ENCODE results near the gene PRPF39.
"Not testable (repeated sequence)": the region's sequence is repeated elsewhere in the genome, so short reads cannot be mapped to it uniquely, and the experiment has no call there.

PRPF39 gene

DNA sequence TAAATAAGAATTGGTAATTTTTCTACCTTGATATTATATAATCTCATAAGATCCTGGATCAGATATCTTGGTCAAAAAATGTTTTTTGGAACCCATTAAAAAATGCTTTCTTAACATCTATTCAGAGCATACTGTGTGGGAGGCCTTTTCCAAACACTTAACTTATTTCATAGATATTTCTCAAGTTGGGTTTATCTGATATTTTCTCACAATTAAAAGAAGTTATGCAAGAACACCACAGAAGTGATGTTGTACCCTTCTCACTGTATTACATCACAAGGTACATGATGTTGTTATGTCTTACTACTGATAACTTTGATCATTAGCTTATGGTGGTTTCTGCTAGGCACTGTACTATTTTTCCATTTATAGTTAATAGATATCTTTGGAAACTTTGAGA, 23.4 kb upstream of the PRPF39 start:
- Histone ChIP-seq H3K36me3 (ENCODE audit: control insufficient read depth, insufficient read depth, low read length) (no peaks in the 10 kb centered on the region), H3K4me1 (ENCODE audit: control insufficient read depth, insufficient read depth, low read length) (no peaks in the 10 kb centered on the region), H3K9me3 (ENCODE audit: control insufficient read depth, insufficient read depth, low read length) (no peaks in the 10 kb centered on the region), H3K9ac (ENCODE audit: low read depth, low read length) (no peak overlapping the region), H3K27me3 (ENCODE audit: control insufficient read depth, insufficient read depth, low read length) (no peaks in the 10 kb centered on the region), H3K4me3 (ENCODE audit: low read depth, low read length) (no peak overlapping the region)

DNA sequence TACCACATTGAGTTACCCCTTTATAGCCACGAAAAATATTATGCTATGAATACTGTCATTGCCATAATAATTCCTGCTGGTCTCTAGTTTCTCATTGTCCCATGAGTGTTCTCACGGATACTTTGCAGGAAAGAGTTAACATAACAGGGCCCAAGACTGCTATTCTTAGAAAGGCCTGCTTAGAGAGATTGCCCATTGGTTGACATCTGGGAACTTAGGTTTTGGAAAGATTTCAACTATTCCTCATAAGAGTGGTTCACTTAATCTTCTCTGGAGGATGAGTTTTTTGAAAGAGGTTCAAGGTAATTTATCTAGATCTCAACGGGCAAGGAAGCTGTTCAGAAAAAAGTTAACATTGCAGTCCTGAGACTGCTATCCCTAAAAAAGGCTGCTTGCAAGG, 18.4 kb upstream of the PRPF39 start:
- Histone ChIP-seq H3K27me3 (ENCODE audit: control insufficient read depth, insufficient read depth, low read length) (no peaks in the 10 kb centered on the region), H3K9ac (ENCODE audit: low read depth, low read length) (no peak overlapping the region), H3K4me1 (ENCODE audit: control insufficient read depth, insufficient read depth, low read length) (no peaks in the 10 kb centered on the region), H3K9me3 (ENCODE audit: control insufficient read depth, insufficient read depth, low read length) (no peaks in the 10 kb centered on the region), H3K4me3 (ENCODE audit: low read depth, low read length) (no peak overlapping the region), H3K36me3 (ENCODE audit: control insufficient read depth, insufficient read depth, low read length) (no peaks in the 10 kb centered on the region)

DNA sequence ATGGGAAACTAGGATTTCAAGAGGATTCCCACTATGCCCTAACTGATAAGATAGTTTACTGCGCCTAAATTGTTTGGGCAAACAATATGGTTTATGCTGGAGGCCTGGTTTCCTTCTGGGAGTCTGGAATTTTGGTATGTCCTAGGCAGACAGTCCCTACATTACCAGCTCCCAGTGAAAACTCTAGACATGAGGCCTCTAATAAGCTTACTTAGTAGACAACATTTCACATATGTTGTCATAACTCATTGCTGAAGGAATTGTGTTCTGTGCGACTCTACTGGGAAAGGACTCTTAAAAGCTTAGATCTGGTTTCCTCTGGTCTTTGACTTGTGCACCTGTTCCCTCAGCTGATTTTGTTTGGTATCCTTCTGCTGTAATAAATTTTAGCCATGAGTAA, 18.0 kb upstream of the PRPF39 start:
- H3K36me3 ChIP-seq (ENCODE audit: control insufficient read depth, insufficient read depth, low read length), result no peaks in the 10 kb centered on the region
- no peaks in the 10 kb centered on the region for H3K27me3 ChIP-seq (ENCODE audit: control insufficient read depth, insufficient read depth, low read length)
- H3K4me3 ChIP-seq (ENCODE audit: low read depth, low read length), result no peak overlapping the region
- H3K9me3 ChIP-seq (ENCODE audit: control insufficient read depth, insufficient read depth, low read length), result no peaks in the 10 kb centered on the region
- no peak overlapping the region for H3K9ac ChIP-seq (ENCODE audit: low read depth, low read length)
- H3K4me1 ChIP-seq (ENCODE audit: control insufficient read depth, insufficient read depth, low read length), result no peaks in the 10 kb centered on the region

DNA sequence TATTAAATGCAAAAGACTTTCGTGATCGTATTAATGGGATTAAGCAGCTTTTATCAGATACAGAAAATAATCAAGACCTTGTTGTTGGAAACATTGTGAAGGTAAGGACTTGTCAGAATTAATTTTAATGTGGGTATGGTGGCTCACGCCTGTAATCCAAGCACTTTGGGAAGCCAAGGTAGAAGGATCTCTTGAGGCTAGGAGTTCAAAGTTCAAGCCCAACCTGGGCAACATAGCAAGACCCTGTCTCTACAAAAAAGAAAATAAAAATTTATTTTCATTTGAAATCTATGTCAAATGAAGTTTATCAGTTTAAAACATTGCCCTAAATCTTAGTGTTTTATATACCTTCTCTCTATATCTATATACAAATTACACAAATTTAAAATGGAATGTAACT, 17.2 kb upstream of the PRPF39 start:
- Histone ChIP-seq H3K27me3 (ENCODE audit: control insufficient read depth, insufficient read depth, low read length) (no peaks in the 10 kb centered on the region), H3K4me3 (ENCODE audit: low read depth, low read length) (no peak overlapping the region), H3K9me3 (ENCODE audit: control insufficient read depth, insufficient read depth, low read length) (no peaks in the 10 kb centered on the region), H3K9ac (ENCODE audit: low read depth, low read length) (no peak overlapping the region), H3K36me3 (ENCODE audit: control insufficient read depth, insufficient read depth, low read length) (no peaks in the 10 kb centered on the region), H3K4me1 (ENCODE audit: control insufficient read depth, insufficient read depth, low read length) (no peaks in the 10 kb centered on the region)

DNA sequence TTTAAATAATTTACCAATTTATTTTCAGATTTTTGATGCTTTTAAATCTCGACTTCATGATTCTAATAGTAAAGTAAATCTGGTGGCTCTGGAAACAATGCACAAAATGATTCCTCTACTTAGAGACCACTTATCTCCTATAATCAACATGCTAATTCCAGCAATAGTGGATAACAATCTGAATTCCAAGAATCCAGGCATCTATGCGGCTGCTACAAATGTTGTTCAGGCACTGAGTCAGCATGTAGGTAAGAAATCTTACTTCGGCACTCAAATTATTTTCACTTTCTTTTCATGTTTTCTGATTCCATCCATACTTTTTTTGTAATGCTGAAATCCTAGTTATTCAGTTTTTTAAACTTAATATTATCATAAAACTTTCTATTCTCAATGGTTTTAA, 15.5 kb upstream of the PRPF39 start:
- H3K27me3 ChIP-seq (ENCODE audit: control insufficient read depth, insufficient read depth, low read length), result no peaks in the 10 kb centered on the region
- H3K9me3 ChIP-seq (ENCODE audit: control insufficient read depth, insufficient read depth, low read length), result no peaks in the 10 kb centered on the region
- H3K4me3 ChIP-seq (ENCODE audit: low read depth, low read length), result no peak overlapping the region
- H3K4me1 ChIP-seq (ENCODE audit: control insufficient read depth, insufficient read depth, low read length), result no peaks in the 10 kb centered on the region
- H3K9ac ChIP-seq (ENCODE audit: low read depth, low read length), result no peak overlapping the region
- H3K36me3 ChIP-seq (ENCODE audit: control insufficient read depth, insufficient read depth, low read length), result no peaks in the 10 kb centered on the region

DNA sequence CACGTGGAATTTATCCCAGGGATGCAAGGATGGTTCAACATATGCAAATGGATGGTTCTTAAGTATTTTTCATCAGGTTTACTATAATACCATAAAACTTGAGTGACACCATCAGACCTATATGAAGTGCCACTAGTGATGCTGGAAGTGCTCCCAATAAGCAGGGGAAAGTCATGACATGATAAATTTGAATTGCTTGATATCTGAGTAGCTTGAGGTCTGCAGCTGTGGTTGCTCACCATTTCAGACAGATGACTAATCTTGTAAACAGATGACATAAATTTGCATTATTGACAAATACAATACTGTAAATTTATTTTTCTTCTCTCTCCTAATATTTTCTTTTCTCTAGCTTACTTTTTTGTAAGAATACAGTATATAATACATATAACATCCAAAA, 13.7 kb upstream of the PRPF39 start:
- no peaks in the 10 kb centered on the region for H3K4me1 ChIP-seq (ENCODE audit: control insufficient read depth, insufficient read depth, low read length)
- no peak overlapping the region for H3K9ac ChIP-seq (ENCODE audit: low read depth, low read length)
- no peaks in the 10 kb centered on the region for H3K36me3 ChIP-seq (ENCODE audit: control insufficient read depth, insufficient read depth, low read length)
- H3K27me3 ChIP-seq (ENCODE audit: control insufficient read depth, insufficient read depth, low read length), result no peaks in the 10 kb centered on the region
- H3K4me3 ChIP-seq (ENCODE audit: low read depth, low read length), result no peak overlapping the region
- no peaks in the 10 kb centered on the region for H3K9me3 ChIP-seq (ENCODE audit: control insufficient read depth, insufficient read depth, low read length)

DNA sequence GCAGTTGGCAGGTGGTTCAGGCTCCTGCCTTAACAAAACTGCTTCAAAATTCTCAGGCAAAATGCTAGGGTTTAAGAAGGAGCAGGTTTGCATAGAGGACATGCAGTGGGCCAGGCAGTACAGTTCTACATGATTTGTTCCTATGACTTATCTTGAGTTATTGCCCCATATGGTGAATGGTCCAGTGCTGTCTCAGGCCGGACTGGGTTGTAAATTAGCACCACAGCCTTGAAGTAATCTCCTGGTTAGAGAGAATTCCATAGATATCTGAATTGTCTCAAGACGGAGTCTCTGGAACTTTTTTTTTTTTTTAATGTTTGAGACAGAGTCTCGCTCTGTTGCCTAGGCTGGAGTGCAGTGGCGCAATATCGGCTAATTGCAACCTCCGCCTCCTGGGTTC, 11.8 kb upstream of the PRPF39 start:
- no peak overlapping the region for H3K4me3 ChIP-seq (ENCODE audit: low read depth, low read length)
- H3K27me3 ChIP-seq (ENCODE audit: control insufficient read depth, insufficient read depth, low read length), result no peaks in the 10 kb centered on the region
- no peaks in the 10 kb centered on the region for H3K9me3 ChIP-seq (ENCODE audit: control insufficient read depth, insufficient read depth, low read length)
- no peaks in the 10 kb centered on the region for H3K36me3 ChIP-seq (ENCODE audit: control insufficient read depth, insufficient read depth, low read length)
- no peaks in the 10 kb centered on the region for H3K4me1 ChIP-seq (ENCODE audit: control insufficient read depth, insufficient read depth, low read length)
- H3K9ac ChIP-seq (ENCODE audit: low read depth, low read length), result no peak overlapping the region

DNA sequence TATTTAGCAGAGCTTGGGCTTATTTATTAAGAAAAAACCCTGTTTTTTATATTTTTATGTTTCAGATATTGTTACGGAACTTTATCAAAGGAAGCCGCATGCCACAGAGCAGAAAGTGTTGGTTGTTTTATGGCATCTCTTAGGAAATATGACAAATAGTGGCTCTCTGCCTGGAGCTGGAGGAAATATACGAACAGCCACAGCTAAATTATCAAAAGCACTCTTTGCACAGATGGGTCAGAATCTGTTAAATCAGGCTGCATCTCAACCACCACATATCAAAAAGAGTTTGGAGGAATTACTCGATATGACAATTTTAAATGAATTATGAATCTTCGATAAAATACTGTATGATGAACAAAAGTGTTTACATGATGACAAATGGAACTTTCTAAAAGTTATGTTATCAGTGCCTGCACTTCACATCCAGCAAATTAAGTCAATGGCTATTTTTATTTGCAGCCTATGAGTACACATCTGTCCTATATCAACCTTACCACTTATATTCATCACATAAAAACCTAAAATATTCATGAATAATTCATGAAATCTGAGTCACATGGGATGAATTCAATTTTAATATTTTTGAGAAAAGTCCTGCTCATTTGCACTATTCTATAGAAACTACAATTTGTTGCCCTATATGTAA, 10.6 kb upstream of the PRPF39 start:
- no peak overlapping the region for H3K4me3 ChIP-seq (ENCODE audit: low read depth, low read length)

DNA sequence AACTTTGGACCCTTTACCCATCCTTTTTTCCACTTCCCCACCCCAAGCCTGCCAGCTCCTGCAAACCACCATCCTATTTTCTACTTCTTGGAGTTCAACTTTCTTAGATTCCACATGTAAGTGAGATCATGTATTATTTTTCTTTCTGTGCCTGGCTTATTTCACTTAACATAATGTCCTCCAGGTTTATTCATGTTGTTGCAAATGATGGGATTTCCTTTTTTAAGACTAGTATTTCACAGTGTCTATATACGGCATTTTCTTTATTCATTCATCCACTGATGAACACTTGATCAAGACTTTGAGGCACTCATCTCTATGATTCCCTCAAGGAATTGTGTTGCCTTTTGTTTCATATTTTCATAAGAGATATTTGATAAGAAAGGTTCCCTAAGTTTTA, 5.6 kb upstream of the PRPF39 start:
- H3K4me1 ChIP-seq (ENCODE audit: control insufficient read depth, insufficient read depth, low read length), result peaks cover 2% of the 10 kb centered on the region
- no peak overlapping the region for H3K4me3 ChIP-seq (ENCODE audit: low read depth, low read length)
- H3K9ac ChIP-seq (ENCODE audit: low read depth, low read length), result no peak overlapping the region
- no peaks in the 10 kb centered on the region for H3K9me3 ChIP-seq (ENCODE audit: control insufficient read depth, insufficient read depth, low read length)
- H3K27me3 ChIP-seq (ENCODE audit: control insufficient read depth, insufficient read depth, low read length), result no peaks in the 10 kb centered on the region
- no peaks in the 10 kb centered on the region for H3K36me3 ChIP-seq (ENCODE audit: control insufficient read depth, insufficient read depth, low read length)

More for the DNA sequence above, 10.6 kb upstream of the PRPF39 start:
- H3K9ac ChIP-seq (ENCODE audit: low read depth, low read length), result no peak overlapping the region
- no peaks in the 10 kb centered on the region for H3K27me3 ChIP-seq (ENCODE audit: control insufficient read depth, insufficient read depth, low read length)
- no peaks in the 10 kb centered on the region for H3K4me1 ChIP-seq (ENCODE audit: control insufficient read depth, insufficient read depth, low read length)
- H3K9me3 ChIP-seq (ENCODE audit: control insufficient read depth, insufficient read depth, low read length), result no peaks in the 10 kb centered on the region
- H3K36me3 ChIP-seq (ENCODE audit: control insufficient read depth, insufficient read depth, low read length), result no peaks in the 10 kb centered on the region

DNA sequence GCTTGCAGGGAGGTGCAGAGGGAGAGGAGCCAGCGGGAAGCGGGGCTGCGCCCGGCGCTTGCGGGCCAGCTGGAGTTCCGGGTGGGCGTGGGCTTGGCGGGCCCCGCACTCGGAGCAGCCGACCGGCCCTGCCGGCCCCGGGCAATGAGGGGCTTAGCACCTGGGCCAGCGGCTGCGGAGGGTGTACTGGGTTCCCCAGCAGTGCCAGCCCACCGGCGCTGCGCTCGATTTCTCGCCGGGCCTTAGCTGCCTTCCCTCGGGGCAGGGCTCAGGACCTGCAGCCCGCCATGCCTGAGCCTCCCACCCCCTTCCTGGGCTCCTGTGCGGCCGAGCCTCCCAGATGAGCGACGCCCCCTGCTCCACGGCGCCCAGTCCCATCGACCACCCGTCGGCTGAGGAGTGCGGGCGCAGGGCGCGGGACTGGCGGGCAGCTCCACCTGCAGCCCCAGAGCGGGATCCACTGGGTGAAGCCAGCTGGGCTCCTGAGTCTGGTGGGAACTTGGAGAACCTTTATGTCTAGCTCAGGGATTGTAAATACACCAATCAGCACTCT, 3.4 kb upstream of the PRPF39 start:
- not testable (repeated sequence) for H3K4me1 ChIP-seq (ENCODE audit: control insufficient read depth, insufficient read depth, low read length); H3K27me3 ChIP-seq (ENCODE audit: control insufficient read depth, insufficient read depth, low read length); H3K4me3 ChIP-seq (ENCODE audit: low read depth, low read length); H3K9ac ChIP-seq (ENCODE audit: low read depth, low read length); H3K9me3 ChIP-seq (ENCODE audit: control insufficient read depth, insufficient read depth, low read length); H3K36me3 ChIP-seq (ENCODE audit: control insufficient read depth, insufficient read depth, low read length)

DNA sequence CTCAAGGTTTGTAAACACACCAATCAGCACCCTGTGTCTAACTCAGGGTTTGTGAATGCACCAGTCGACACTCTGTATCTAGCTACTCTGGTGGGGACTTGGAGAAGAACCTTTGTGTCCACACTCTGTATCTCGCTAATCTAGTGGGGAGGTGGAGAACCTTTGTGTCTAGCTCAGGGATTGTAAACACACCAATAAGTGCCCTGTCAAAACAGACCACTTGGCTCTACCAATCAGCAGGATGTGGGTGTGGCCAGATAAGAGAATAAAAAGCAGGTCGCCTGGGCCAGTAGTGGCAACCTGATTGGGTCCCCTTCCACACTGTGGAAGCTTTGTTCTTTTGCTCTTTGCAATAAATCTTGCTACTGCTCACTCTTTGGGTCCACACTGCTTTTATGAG, 2.8 kb upstream of the PRPF39 start:
- H3K9me3 ChIP-seq (ENCODE audit: control insufficient read depth, insufficient read depth, low read length); H3K27me3 ChIP-seq (ENCODE audit: control insufficient read depth, insufficient read depth, low read length); H3K36me3 ChIP-seq (ENCODE audit: control insufficient read depth, insufficient read depth, low read length); H3K4me3 ChIP-seq (ENCODE audit: low read depth, low read length); H3K4me1 ChIP-seq (ENCODE audit: control insufficient read depth, insufficient read depth, low read length); H3K9ac ChIP-seq (ENCODE audit: low read depth, low read length): not testable (repeated sequence)

DNA sequence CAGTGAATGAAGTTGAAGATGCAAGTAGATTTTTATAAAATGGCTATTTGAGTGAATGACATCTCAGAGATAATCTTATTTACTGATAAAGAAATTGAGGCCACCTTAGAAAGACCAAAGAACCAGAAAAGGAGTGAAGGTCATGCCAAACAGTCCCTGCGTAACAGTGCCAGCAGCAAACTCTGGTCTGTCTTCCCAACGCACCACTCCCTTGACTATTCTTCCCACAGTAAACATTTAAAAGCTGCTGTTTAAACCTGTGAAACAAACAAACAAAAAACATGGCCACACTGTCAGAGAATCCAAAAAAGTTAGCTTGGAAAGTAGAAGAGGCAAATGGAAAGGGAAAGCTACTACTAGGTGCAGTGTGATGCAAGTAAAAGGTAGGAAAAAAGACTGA, 1.5 kb upstream of the PRPF39 start:
- no peaks in the 10 kb centered on the region for H3K36me3 ChIP-seq (ENCODE audit: control insufficient read depth, insufficient read depth, low read length)
- peaks cover 5% of the 10 kb centered on the region for H3K4me1 ChIP-seq (ENCODE audit: control insufficient read depth, insufficient read depth, low read length)
- H3K4me3 ChIP-seq (ENCODE audit: low read depth, low read length), result no peak overlapping the region
- no peaks in the 10 kb centered on the region for H3K9me3 ChIP-seq (ENCODE audit: control insufficient read depth, insufficient read depth, low read length)
- no peaks in the 10 kb centered on the region for H3K27me3 ChIP-seq (ENCODE audit: control insufficient read depth, insufficient read depth, low read length)
- H3K9ac ChIP-seq (ENCODE audit: low read depth, low read length), result no peak overlapping the region

Measured in iPS-15b (cell line).